Measurements from ENCODE around the gene TNPO2. TPM values are rescaled to one million over a fixed set of nuclear protein-coding genes. Genes with fewer than 3 reads are reported as not detected.

The TNPO2 gene
- total and polyA plus RNA-seq, 12 donors = 24.5 to 104 (median 74.4) TPM

DNA sequence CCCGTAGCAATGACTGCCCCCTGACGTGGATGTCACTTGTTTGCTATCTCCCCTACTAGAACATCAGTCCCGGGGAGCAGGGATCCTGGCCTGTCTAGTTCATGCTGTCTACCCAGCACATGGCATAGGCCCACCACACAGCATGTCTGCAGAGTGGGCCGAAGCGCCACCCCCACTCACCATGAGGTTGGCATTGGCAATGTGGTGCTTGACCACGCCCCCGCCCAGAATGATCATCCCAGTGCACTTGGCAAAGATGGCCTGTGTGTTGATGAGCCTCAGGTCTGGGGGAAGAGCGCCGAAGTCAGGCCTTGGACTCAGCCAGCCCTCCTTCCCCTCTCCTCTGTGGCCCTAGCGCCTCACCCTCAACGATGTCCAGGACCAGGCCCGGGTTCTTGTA is 46.8 kb downstream of the TNPO2 start:
- 81 to 95% (median 91%) methylated on average over 5 to 12 of the region's 12 CpGs for WGBS, 4 donors
- Histone ChIP-seq H3K4me1 (replicated peaks in 1 of 2) (no peaks in the 10 kb centered on the region), H3K36me3 (replicated peaks in 1 of 2) (peaks cover 0 to 72% of the 10 kb centered on the region in 2 donors), H3K9me3 (replicated peaks in 1 of 3) (no peaks in the 10 kb centered on the region), H3K27ac (no peak overlapping the region), H3K4me3 (no peak overlapping the region), H3K27me3 (no peaks in the 10 kb centered on the region)
- intact Hi-C loops (cut with DNase I) = loop anchor here in 1 of 2 donors (10.0 kb wide), 1 partner anchor 112 kb away; no protein-coding TSS in a partner anchor
- no peak for DNase-seq
- no peak for TF ChIP-seq POLR2A (IDR thresholded peaks at IDR 0.05)
- TF ChIP-seq CTCF (IDR thresholded peaks at IDR 0.05) = no peak

DNA sequence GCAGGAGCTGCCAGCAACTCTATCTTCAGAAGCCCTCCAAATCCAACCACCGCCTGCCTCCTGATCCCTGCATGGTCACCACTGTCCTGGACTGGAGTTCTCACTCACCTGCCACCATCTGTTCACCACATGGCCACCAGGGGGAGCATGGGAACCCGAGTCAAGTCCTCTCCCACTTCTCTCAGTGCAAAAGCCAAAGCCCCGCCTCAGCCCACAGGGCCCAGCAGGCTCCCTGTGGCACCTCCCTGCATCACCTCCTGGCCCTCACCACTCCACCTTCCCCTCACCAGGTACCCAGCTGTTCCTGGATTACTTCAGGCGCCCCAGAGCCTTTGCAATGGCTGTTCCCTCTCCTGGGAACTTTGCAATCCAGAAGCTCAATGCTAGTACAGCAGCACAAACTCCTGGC is 47.3 kb downstream of the TNPO2 start:
- Histone ChIP-seq H3K4me3 (no peak overlapping the region), H3K36me3 (replicated peaks in 1 of 2) (peaks cover 0 to 72% of the 10 kb centered on the region in 2 donors), H3K27me3 (no peaks in the 10 kb centered on the region), H3K27ac (no peak overlapping the region), H3K9me3 (replicated peaks in 1 of 3) (no peaks in the 10 kb centered on the region), H3K4me1 (replicated peaks in 1 of 2) (no peaks in the 10 kb centered on the region)
- TF ChIP-seq CTCF (IDR thresholded peaks at IDR 0.05) (peak; percentile 71 to 86 (median 80)), POLR2A (IDR thresholded peaks at IDR 0.05) (no peak)
- whole genome bisulfite sequencing, 4 donors = 16 to 26% (median 21%) methylated on average over 3 to 4 of the region's 4 CpGs
- peak; percentile 82 to 94 (median 89) for DNase-seq
- intact Hi-C loops (cut with DNase I) = loop anchor here in 1 of 2 donors (10.0 kb wide), 1 partner anchor 112 kb away; no protein-coding TSS in a partner anchor

DNA sequence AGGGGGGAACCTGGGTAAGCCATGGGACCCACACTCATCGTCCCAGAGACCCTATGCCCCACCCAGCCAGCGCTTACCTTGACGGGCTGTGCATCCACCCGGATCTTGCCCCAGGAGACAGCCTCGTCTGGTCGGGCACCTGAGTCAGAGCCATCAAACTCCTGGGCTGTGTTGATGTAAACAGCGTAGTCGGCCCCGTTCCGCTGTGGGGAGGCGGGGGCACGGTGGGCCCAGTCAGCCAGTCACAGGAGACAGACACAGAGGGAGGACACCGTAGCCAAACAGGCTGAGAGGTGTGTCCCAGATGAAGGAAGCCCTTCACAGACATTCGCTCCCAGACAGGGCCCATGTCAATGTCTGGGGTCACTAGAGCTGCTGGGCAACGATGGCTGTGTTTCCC is 47.8 kb downstream of the TNPO2 start:
- no peaks in the 10 kb centered on the region for H3K9me3 ChIP-seq (replicated peaks in 1 of 3)
- H3K27me3 ChIP-seq = no peaks in the 10 kb centered on the region
- H3K4me1 ChIP-seq (replicated peaks in 1 of 2) = no peaks in the 10 kb centered on the region
- no peak for TF ChIP-seq POLR2A (IDR thresholded peaks at IDR 0.05)
- no peak for TF ChIP-seq CTCF (IDR thresholded peaks at IDR 0.05)
- DNase-seq = no peak
- no peak overlapping the region for H3K27ac ChIP-seq
- 82 to 97% (median 87%) methylated on average over 6 to 15 of the region's 15 CpGs for WGBS, 4 donors
- intact Hi-C loops (cut with DNase I) = loop anchor here in 1 of 2 donors (10.0 kb wide), 1 partner anchor 111 kb away; no protein-coding TSS in a partner anchor
- H3K4me3 ChIP-seq = no peak overlapping the region
- H3K36me3 ChIP-seq (replicated peaks in 1 of 2) = peaks cover 0 to 72% of the 10 kb centered on the region in 2 donors

- H3K4me3 ChIP-seq = no peak overlapping the region
- WGBS, 4 donors = 84 to 91% (median 87%) methylated on average over 4 to 10 of the region's 10 CpGs
- intact Hi-C loops (cut with DNase I) = loop anchor here in 1 of 2 donors (10.0 kb wide), 1 partner anchor 111 kb away; no protein-coding TSS in a partner anchor
- H3K9me3 ChIP-seq (replicated peaks in 1 of 3) = no peaks in the 10 kb centered on the region
- H3K4me1 ChIP-seq (replicated peaks in 1 of 2) = peaks cover 2 to 3% of the 10 kb centered on the region in 2 donors
- no peak for TF ChIP-seq POLR2A (IDR thresholded peaks at IDR 0.05)
- H3K27ac ChIP-seq = no peak overlapping the region
- no peaks in the 10 kb centered on the region for H3K27me3 ChIP-seq
- DNase-seq = no peak
- H3K36me3 ChIP-seq (replicated peaks in 1 of 2) = peaks cover 0 to 72% of the 10 kb centered on the region in 2 donors
Measured at GRCh38 chr19:12675399-12675798, 48.3 kb downstream of the TNPO2 start.

GRCh38 chr19:12672744-12673143 is 51.0 kb downstream of the TNPO2 start:
- H3K27ac ChIP-seq = peak overlapping the region in 2 of 5 donors; percentile 21 to 55
- WGBS, 4 donors = 60 to 90% (median 69%) methylated on average over 4 to 10 of the region's 10 CpGs
- intact Hi-C loops (cut with DNase I) = loop anchor here (5.0 to 10.0 kb wide), 2 partner anchors 108 to 110 kb away; no protein-coding TSS in a partner anchor
- H3K4me1 ChIP-seq (replicated peaks in 1 of 2) = peaks cover 11 to 19% of the 10 kb centered on the region in 2 donors
- no peak overlapping the region for H3K4me3 ChIP-seq
- TF ChIP-seq CTCF (IDR thresholded peaks at IDR 0.05) (peak in 2 of 6 experiments; percentile 30 to 32), POLR2A (IDR thresholded peaks at IDR 0.05) (no peak)
- DNase-seq = peak in 2 of 7 donors; percentile 60 to 64
- no peaks in the 10 kb centered on the region for H3K27me3 ChIP-seq
- peaks cover 0 to 52% of the 10 kb centered on the region in 2 donors for H3K36me3 ChIP-seq (replicated peaks in 1 of 2)
- no peaks in the 10 kb centered on the region for H3K9me3 ChIP-seq (replicated peaks in 1 of 3)

Measured in adrenal gland (tissue), 12 donors.